Liver (tissue), 9 donors: ENCODE measurements around the gene PEX11B. TPM values are rescaled to one million over a fixed set of nuclear protein-coding genes. Genes with fewer than 3 reads are reported as not detected.

Experiments used
- DNase-seq: peaks from one replicate; pipeline ENCODE4 v3.0.0-alpha.2; 2017; ENCODE audit warnings: low spot score
- H3K27ac ChIP-seq, 2 donors: one replicate each; pipeline ENCODE4 v1.7.0; 2013; ENCODE audit warnings: inconsistent platforms in 2 of 2, low read length in 2 of 2, control low read depth in 1 of 2, low read depth in 1 of 2, mild to moderate bottlenecking in 1 of 2
- H3K27me3 ChIP-seq, 4 donors: one replicate each; pipeline versions ENCODE4 v1.6.1 to v1.7.0; 2013; ENCODE audit warnings: low read length in 3 of 4, inconsistent platforms in 1 of 4, mild to moderate bottlenecking in 1 of 4, moderate library complexity in 1 of 4; ENCODE audit not compliant: control insufficient read depth in 4 of 4, insufficient read depth in 4 of 4
- H3K36me3 ChIP-seq, 4 donors: one replicate each; pipeline versions ENCODE4 v1.6.1 to v1.7.0; 2013; ENCODE audit warnings: low read length in 3 of 4, mild to moderate bottlenecking in 3 of 4, low read depth in 1 of 4, moderate library complexity in 1 of 4; ENCODE audit not compliant: control insufficient read depth in 4 of 4, insufficient read depth in 3 of 4
- H3K4me1 ChIP-seq, 4 donors: one replicate each; pipeline versions ENCODE4 v1.6.1 to v1.7.0; 2013; ENCODE audit warnings: low read length in 3 of 4, mild to moderate bottlenecking in 3 of 4, moderate library complexity in 1 of 4; ENCODE audit not compliant: control insufficient read depth in 4 of 4, insufficient read depth in 4 of 4
- H3K4me3 ChIP-seq, 3 donors: one replicate each; pipeline versions ENCODE4 v1.6.1 to v1.7.0; 2013; ENCODE audit warnings: low read length in 3 of 3, control low read depth in 1 of 3, low read depth in 1 of 3, mild to moderate bottlenecking in 1 of 3
- H3K9ac ChIP-seq, 2 donors: one replicate each; pipeline ENCODE4 v1.7.0; 2013; ENCODE audit warnings: low read length in 2 of 2, mild to moderate bottlenecking in 2 of 2, moderate library complexity in 2 of 2, control low read depth in 1 of 2, low read depth in 1 of 2
- H3K9me3 ChIP-seq, 4 donors: one replicate each; pipeline versions ENCODE4 v1.6.1 to v1.7.0; 2013; ENCODE audit warnings: low read length in 3 of 4; ENCODE audit not compliant: control insufficient read depth in 4 of 4
- FOXA1 ChIP-seq: IDR thresholded peaks from 2 replicates; pipeline ENCODE4 v1.6.1; 2016; ENCODE audit warnings: antibody characterized with exemption
- FOXA2 ChIP-seq: IDR thresholded peaks from 2 replicates; pipeline ENCODE4 v1.6.1; 2016; ENCODE audit warnings: antibody characterized with exemption
- GABPA ChIP-seq, 2 donors: IDR thresholded peaks in 1 of 2; conservative IDR thresholded peaks in 1 of 2; 2 replicates each; pipeline ENCODE4 v1.6.1; 2016; ENCODE audit warnings: antibody characterized with exemption in 2 of 2, mild to moderate bottlenecking in 1 of 2, moderate library complexity in 1 of 2
- HNF4A ChIP-seq, 2 donors: conservative IDR thresholded peaks; 2 replicates each; pipeline ENCODE4 v1.6.1; 2016; ENCODE audit warnings: antibody characterized with exemption in 2 of 2, mild to moderate bottlenecking in 2 of 2
- HNF4G ChIP-seq: IDR thresholded peaks from 2 replicates; pipeline ENCODE4 v1.6.1; 2016; ENCODE audit warnings: antibody characterized with exemption
- JUND ChIP-seq, 2 donors: IDR thresholded peaks; 2 replicates each; pipeline ENCODE4 v1.6.1; 2016; ENCODE audit warnings: antibody characterized with exemption in 2 of 2
- MAX ChIP-seq: IDR thresholded peaks from 2 replicates; pipeline ENCODE4 v1.6.1; 2016; ENCODE audit warnings: antibody characterized with exemption
- NR2F2 ChIP-seq: IDR thresholded peaks from 2 replicates; pipeline ENCODE4 v1.6.1; 2016; ENCODE audit warnings: antibody characterized with exemption
- REST ChIP-seq: IDR thresholded peaks from 2 replicates; pipeline ENCODE4 v1.6.1; 2016; ENCODE audit warnings: antibody characterized with exemption, mild to moderate bottlenecking
- RXRA ChIP-seq, 2 donors: IDR thresholded peaks; 2 replicates each; pipeline ENCODE4 v1.6.1; 2017 to 2018; ENCODE audit warnings: antibody characterized with exemption in 2 of 2, mild to moderate bottlenecking in 1 of 2
- TAF1 ChIP-seq: conservative IDR thresholded peaks from 2 replicates; pipeline ENCODE4 v1.6.1; 2016; ENCODE audit warnings: antibody characterized with exemption, mild to moderate bottlenecking
- YY1 ChIP-seq: IDR thresholded peaks from 2 replicates; pipeline ENCODE4 v1.6.1; 2016; ENCODE audit warnings: antibody characterized with exemption, mild to moderate bottlenecking
- WGBS: extraction: QIAGEN DNeasy Blood & Tissue Kit; methylation state at CpG from one replicate; pipeline ENCODE4 v1.1.7; 2013; 5-methylcytosine and 5-hydroxymethylcytosine counted together
- polyA plus RNA-seq, 2 donors: library from polyadenylated mRNA; stranded (reverse) in 1 of 2; unstranded in 1 of 2; fragments of 200-250 nt in 1 of 2; fragments of >200 nt in 1 of 2; fragmentation: Nextera tagmentation in 1 of 2; extraction: Ambion mirVana in 1 of 2; gene quantifications; one replicate each; pipeline versions ENCODE4 v1.2.1 to v1.2.3, GENCODE V29; 2013 to 2015
- total RNA-seq, 2 donors: library from RNA; depleted of rRNA; stranded (reverse); fragments of >200 nt; gene quantifications; one replicate each; pipeline ENCODE4 v1.2.3, GENCODE V29; 2014
- TF ChIP-seq, protein P1 (sequence below): IDR thresholded peaks from 2 replicates; pipeline ENCODE4 v1.6.1; 2016; ENCODE audit warnings: antibody characterized with exemption
- TF ChIP-seq, protein P2 (sequence below): IDR thresholded peaks from 2 replicates; pipeline ENCODE4 v1.6.1; 2016; ENCODE audit warnings: antibody characterized with exemption
- TF ChIP-seq, protein P3 (sequence below): fragments of 150-350 bp; IDR thresholded peaks from 2 replicates; pipeline ENCODE4 v1.5.1; 2017; ENCODE audit warnings: improper control_type of control experiment, low read depth, low read length; ENCODE audit not compliant: missing input control
- donor health status: healthy.
- donor health status: healthy.
- donor health status: healthy.
- donor health status: healthy.
- donor health status: healthy.

The PEX11B gene
- total and polyA plus RNA-seq, 4 donors, result 13.4 to 21.0 (median 16.1) TPM

GRCh38 chr1:145955436-145955835, 36.9 kb upstream of the PEX11B start:
- DNase-seq, result no peak
- Histone ChIP-seq H3K9me3 (no peaks in the 10 kb centered on the region), H3K27ac (no peak overlapping the region), H3K36me3 (no peaks in the 10 kb centered on the region), H3K9ac (no peak overlapping the region), H3K4me3 (no peak overlapping the region), H3K4me1 (peaks cover 8 to 49% (median 36%) of the 10 kb centered on the region in 4 donors), H3K27me3 (no peaks in the 10 kb centered on the region)
- no peak for TF ChIP-seq FOXA1
- TF ChIP-seq, protein P1, sequence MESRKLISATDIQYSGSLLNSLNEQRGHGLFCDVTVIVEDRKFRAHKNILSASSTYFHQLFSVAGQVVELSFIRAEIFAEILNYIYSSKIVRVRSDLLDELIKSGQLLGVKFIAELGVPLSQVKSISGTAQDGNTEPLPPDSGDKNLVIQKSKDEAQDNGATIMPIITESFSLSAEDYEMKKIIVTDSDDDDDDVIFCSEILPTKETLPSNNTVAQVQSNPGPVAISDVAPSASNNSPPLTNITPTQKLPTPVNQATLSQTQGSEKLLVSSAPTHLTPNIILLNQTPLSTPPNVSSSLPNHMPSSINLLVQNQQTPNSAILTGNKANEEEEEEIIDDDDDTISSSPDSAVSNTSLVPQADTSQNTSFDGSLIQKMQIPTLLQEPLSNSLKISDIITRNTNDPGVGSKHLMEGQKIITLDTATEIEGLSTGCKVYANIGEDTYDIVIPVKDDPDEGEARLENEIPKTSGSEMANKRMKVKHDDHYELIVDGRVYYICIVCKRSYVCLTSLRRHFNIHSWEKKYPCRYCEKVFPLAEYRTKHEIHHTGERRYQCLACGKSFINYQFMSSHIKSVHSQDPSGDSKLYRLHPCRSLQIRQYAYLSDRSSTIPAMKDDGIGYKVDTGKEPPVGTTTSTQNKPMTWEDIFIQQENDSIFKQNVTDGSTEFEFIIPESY, result no peak
- TF ChIP-seq YY1, result no peak
- no peak for TF ChIP-seq NR2F2
- no peak for TF ChIP-seq RXRA (IDR thresholded peaks at IDR 0.05)
- TF ChIP-seq, protein P2, sequence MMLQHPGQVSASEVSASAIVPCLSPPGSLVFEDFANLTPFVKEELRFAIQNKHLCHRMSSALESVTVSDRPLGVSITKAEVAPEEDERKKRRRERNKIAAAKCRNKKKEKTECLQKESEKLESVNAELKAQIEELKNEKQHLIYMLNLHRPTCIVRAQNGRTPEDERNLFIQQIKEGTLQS, result no peak
- TF ChIP-seq, protein P3, sequence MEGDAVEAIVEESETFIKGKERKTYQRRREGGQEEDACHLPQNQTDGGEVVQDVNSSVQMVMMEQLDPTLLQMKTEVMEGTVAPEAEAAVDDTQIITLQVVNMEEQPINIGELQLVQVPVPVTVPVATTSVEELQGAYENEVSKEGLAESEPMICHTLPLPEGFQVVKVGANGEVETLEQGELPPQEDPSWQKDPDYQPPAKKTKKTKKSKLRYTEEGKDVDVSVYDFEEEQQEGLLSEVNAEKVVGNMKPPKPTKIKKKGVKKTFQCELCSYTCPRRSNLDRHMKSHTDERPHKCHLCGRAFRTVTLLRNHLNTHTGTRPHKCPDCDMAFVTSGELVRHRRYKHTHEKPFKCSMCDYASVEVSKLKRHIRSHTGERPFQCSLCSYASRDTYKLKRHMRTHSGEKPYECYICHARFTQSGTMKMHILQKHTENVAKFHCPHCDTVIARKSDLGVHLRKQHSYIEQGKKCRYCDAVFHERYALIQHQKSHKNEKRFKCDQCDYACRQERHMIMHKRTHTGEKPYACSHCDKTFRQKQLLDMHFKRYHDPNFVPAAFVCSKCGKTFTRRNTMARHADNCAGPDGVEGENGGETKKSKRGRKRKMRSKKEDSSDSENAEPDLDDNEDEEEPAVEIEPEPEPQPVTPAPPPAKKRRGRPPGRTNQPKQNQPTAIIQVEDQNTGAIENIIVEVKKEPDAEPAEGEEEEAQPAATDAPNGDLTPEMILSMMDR, result no peak
- no peak for TF ChIP-seq JUND (IDR thresholded peaks at IDR 0.05)
- TF ChIP-seq GABPA (IDR thresholded peaks at IDR 0.05 in 1 of 2, conservative IDR thresholded peaks at IDR 0.05 in 1 of 2), result no peak
- no peak for TF ChIP-seq FOXA2
- WGBS, result 48% methylated on average over 2 of the region's 2 CpGs

DNA sequence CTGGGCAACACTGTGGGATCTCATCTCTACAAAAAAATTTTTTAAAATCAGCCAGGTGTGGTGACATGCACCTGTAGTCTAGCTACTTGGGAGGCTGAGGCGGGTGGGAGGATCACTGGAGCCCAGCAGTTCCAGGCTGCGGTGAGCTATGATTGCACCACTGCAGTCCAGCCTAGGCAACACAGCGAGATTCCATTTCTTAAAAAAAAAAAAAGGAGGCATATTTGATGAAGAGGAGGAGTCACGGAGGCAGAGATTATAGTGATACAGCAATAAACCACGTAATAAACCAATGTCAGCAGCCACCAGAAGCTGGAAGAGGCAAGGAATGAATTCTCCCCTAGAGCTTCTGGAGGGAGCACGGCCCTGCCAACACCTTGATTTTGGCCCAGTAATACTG, 35.3 kb upstream of the PEX11B start:
- TF ChIP-seq HNF4A (conservative IDR thresholded peaks at IDR 0.05) (no peak), REST (no peak), TAF1 (no peak), MAX (no peak), HNF4G (no peak), NR2F2 (no peak), FOXA2 (no peak)
- TF ChIP-seq, protein P1, result no peak
- no peak for DNase-seq
- H3K36me3 ChIP-seq, result no peaks in the 10 kb centered on the region
- no peaks in the 10 kb centered on the region for H3K27me3 ChIP-seq
- H3K4me1 ChIP-seq, result peaks cover 8 to 42% (median 31%) of the 10 kb centered on the region in 4 donors
- H3K27ac ChIP-seq, result no peak overlapping the region
- WGBS, result 78% methylated on average over 6 of the region's 6 CpGs
- H3K4me3 ChIP-seq, result no peak overlapping the region
- no peaks in the 10 kb centered on the region for H3K9me3 ChIP-seq
- no peak overlapping the region for H3K9ac ChIP-seq
